AG09309 (cell line): ENCODE measurements around the gene MRPL20.
"Not testable (repeated sequence)": the region's sequence is repeated elsewhere in the genome, so short reads cannot be mapped to it uniquely, and the experiment has no call there.

Source experiments
- DNase-seq: peaks from one replicate; pipeline ENCODE4 v3.0.0-alpha.2; 2010; ENCODE audit warnings: low read depth
- H3K4me3 ChIP-seq: 2 replicates; pipeline ENCODE4 v1.5.1; 2011; ENCODE audit warnings: mild to moderate bottlenecking, low read depth, low read length, moderate library complexity; ENCODE audit not compliant: control insufficient read depth
- TF ChIP-seq, protein P1 (sequence below): IDR thresholded peaks from 2 replicates; pipeline ENCODE4 v1.5.1; 2011; ENCODE audit warnings: mild to moderate bottlenecking, low read depth, low read length, inconsistent platforms; ENCODE audit not compliant: insufficient read depth, control insufficient read depth; ENCODE audit errors: missing control alignments

Gene MRPL20

DNA sequence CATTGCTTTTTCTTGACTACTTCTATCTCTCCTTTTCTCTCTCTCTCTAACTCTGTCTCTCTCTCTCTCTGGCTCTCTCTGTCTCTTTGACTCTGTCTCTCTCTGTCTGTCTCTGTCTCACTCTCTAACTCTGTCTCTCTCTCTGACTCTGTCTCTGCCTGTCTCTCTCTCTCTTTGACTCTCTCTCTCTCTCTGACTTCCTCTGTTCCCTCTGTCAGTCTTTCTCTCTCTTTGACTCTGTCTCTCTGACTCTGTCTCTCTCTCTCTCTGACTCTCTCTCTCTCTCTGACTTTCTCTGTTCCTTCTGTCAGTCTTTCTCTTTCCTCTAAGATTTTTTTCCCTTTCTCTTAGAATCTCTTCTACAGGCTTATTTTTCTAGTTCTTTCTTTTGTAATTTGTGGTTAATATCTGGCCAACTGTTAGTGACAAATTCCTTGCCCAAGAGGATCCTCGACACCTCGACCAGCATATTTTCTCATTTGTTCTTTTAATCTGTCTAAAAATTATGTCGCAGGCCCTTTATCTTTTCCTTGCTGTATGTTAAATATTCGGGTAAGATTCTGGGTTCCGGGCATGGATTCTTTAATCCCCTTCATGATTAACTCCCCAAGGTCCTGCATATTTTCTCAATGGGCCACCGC is 42.1 kb upstream of the MRPL20 start, which contains the start of gene ATAD3C:
ATAD3C (plus strand) TSS at position 591 of the 641 bp plus-strand sequence. CDS start 995 bp downstream, outside the sequence.
- TF ChIP-seq, protein P1, sequence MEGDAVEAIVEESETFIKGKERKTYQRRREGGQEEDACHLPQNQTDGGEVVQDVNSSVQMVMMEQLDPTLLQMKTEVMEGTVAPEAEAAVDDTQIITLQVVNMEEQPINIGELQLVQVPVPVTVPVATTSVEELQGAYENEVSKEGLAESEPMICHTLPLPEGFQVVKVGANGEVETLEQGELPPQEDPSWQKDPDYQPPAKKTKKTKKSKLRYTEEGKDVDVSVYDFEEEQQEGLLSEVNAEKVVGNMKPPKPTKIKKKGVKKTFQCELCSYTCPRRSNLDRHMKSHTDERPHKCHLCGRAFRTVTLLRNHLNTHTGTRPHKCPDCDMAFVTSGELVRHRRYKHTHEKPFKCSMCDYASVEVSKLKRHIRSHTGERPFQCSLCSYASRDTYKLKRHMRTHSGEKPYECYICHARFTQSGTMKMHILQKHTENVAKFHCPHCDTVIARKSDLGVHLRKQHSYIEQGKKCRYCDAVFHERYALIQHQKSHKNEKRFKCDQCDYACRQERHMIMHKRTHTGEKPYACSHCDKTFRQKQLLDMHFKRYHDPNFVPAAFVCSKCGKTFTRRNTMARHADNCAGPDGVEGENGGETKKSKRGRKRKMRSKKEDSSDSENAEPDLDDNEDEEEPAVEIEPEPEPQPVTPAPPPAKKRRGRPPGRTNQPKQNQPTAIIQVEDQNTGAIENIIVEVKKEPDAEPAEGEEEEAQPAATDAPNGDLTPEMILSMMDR = no peak
- DNase-seq = no peak

DNA sequence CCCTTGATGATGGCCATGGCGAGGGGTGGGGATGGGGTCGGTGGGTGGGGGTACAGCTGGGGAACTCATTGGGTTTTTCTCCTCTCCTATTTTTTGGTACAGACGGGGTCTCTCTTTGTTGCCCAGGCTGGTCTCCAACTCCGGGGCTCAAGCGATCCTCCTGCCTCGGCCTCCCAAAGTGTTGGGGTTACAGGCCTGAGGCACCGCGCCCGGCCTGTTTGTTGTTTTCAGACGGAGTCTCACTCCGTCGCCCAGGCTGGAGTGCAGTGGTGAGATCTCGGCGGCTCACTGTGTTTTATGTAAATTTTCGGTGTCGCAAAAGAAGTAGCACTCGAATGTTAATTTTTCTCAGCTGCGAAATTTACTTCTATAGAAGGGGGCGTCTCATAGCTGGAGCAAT is 39.5 kb upstream of the MRPL20 start:
- DNase-seq, H3K4me3 ChIP-seq: not testable (repeated sequence)

More for the DNA sequence above, 42.1 kb upstream of the MRPL20 start, which contains the start of gene ATAD3C:
- no peak within 1 kb of the TSS for H3K4me3 ChIP-seq

DNA sequence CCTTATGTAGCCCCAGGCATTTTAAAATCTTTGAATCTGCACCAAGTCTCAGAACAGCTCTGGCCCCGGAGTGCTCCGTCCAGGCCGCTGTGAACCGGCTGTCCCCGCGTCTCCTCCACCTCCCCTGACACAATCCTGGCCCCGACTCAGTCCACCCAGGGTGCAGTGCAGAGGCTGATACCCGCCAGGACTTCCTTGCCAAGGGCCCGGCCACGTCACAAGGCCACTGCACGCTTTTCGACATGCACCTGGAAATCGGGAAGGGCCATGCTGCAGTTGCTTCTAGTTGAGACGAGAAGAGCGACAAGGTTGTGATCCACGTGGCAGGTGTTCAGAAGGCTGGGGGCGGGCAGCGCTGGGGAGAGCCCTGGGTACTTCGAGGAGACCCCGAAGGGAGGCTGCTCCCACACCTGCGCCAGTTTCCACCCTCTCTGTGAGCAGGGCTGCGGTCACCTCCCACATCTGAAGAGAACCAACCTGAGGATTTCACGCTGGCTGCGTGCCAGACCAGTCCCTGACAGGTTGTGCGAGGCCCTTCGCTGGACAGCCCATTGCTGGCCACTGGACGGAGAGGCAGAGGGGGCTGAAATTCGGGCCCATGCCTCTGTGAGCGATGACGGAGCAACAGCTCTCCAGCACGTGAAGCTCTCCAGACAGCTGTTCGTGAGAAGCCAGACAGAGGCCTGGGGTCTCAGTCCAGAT is 35.1 kb upstream of the MRPL20 start:
- no peak for DNase-seq
- no peak overlapping the region for H3K4me3 ChIP-seq
- TF ChIP-seq, protein P1 = no peak

DNA sequence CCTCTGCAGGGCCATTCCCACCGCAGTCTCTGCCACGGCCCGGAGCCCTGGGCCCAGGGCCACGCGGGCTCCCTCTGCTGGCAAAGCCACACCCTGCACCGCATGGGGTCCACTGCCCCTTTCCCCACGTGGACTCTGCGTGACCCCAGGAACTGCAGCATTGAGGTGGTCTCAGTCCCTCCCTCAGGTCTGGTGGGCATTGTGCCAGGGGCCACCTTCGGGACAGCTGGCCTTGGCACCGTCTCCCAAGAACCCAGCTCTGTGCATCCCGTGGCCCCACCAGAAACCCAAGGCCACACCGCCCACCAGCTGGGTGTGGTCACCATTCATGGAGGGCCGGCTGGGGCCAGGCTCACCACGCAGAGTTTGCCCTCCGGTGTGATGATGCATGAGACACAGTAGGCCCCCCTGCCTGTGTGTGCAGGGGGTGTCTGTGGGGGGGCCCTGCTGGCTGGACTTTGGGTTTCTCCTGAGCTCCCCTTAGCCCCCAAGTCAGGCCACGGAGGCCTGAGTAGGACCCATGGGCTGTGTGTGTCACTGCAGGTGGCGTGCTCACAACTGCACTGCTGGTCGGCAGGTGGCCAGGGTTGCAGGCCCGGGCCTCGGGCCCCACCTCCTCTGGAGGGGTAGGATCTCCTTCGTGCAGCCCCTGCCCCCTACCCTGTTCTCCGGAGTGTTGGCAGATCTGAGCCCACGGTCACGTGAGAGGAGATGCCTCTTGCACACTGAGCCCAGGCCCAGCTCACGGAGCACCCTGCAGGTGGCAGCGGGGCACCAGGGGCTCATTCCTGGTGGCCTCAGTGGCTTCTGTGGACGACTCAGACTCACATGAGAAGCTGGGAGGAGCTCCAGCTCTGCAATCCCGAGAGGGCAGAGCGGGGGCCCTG is 34.2 kb upstream of the MRPL20 start:
- TF ChIP-seq, protein P1 = peak; percentile 86
- DNase-seq = no peak
- no peak overlapping the region for H3K4me3 ChIP-seq

- TF ChIP-seq, protein P1 = no peak
- H3K4me3 ChIP-seq = no peak overlapping the region
- no peak for DNase-seq
These were observed 33.3 kb upstream of the MRPL20 start for GRCh38 chr1:1440262-1441001.

DNA sequence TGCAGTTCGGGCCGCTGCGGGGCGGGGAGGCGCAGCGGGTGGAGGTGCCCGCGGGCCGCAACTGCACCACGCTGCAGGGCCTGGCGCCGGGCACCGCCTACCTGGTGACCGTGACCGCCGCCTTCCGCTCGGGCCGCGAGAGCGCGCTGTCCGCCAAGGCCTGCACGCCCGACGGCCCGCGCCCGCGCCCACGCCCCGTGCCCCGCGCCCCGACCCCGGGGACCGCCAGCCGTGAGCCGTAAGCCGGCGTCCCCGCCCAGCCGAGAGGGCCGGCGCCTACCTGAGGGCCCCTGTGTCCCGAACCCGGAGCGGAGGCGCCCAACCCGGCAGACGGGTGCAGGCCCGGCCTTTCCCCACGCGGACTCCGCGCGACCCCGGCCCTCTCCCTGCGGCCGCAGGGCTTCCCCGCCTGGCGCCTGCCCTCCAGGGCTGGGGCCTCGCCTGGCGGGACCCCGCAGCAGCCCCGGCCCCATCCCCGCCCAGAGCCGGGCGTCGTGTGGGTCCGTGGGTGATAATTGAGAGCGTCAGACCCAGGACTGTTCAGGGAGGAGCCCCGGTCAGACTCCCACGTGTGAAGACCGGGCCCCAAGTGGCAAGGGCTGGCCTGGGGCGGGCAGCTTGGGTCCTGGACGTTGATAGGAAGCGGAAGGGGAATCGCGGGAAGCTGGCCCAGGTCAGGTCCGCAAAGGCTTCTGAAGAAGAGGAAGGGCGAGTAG is 32.6 kb upstream of the MRPL20 start:
- DNase-seq = no peak
- TF ChIP-seq, protein P1 = no peak
- H3K4me3 ChIP-seq = no peak overlapping the region
